Dermis blood vessel endothelial cell (primary cell): ENCODE results near the gene KRTAP6-2. TPM values are rescaled to one million over a fixed set of nuclear protein-coding genes. Genes with fewer than 3 reads are reported as not detected.

Experiments used
- DNase-seq: peaks from one replicate; pipeline ENCODE4 v3.0.0; 2010
- total RNA-seq: library from RNA; depleted of rRNA; stranded (reverse); fragments of >200 nt; gene quantifications from 2 replicates; pipeline ENCODE4 v1.2.3, GENCODE V29; 2014

KRTAP6-2 gene
- total RNA-seq, 1 donor from 2014 or later: not detected

DNA sequence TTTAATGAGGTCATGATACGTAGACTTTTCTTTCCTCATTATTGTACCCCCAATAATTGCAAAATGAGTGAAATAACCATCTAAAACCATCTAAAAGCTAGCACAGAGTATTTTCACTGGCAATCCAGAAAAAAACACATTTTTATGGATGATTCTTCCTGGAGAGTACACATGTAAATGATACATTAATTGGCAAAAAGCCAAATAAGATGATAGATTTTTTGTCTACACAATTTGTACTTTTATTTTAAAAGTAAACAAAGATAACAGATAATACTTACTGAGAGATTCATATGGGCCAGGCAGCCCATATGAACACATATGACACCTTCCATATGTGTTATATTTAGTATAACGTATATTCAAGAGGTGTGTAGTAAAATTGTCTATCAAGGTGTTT, 35.1 kb downstream of the KRTAP6-2 start:
- DNase-seq: no peak

DNA sequence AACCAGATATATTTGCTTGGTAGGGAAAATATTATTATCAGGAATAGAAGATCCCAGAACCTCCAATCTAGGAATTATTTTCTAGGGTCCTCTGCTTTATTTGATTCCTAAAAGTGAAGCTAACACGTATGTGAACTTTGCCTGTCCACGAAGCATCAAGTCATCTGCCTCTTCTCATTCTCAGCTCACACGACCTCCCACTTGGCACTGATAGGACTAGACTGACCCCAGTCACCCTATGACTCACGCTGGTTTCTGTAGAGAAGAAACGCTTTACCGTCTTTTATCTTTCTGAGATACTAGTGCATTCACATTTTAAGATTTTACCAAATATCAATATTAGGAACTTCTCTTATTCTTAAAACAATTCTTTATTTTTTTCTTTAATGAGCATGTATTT, 35.6 kb downstream of the KRTAP6-2 start:
- no peak for DNase-seq

DNA sequence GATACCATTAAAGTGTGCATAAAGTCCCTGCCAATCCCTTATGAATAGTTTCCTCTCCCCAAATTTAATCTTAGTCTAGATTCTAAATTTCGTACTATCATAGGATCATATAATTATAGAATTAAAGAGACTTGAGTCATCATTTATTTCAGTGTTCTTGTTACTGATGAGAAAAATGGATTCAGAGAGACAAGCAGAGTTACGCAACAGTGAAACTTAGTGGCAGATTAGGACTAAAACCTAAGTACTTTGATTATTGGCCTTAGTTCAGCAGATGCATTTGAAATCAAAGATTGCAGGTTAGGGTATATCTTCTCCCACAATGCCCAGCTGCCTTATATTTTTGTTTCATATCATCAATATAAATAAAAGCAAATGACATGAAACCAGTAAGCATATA, 36.7 kb downstream of the KRTAP6-2 start:
- no peak for DNase-seq

DNA sequence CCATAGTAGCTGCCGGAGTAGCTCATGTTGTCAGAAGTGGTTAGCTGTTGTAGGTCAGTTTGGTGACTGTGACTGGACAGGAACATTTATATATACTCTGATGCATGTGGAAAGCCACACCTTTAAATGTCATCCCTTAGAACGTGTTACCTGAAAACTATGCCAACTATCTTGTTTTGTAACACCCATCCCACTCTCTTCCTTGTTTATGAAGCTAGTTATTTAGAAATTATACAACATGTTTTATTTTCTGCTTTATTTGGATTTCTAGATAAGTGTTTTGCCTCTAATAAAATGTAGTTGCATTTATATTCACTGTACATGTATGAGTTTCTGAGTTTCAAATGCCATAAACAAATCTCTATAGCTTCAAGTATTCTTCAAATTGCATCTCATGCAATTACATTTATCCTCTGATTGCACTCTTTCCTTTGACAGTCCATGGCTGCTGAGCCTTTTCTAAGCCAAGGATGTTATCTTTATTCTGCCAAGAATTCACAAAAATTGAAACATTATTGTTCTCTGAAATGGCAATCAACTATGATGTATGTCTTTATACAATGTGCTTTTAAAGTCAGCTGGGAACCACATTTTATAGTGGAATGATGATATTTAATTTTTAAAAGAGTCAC, 37.3 kb downstream of the KRTAP6-2 start, which contains the start of gene KRTAP19-7:
KRTAP19-7 (minus strand) TSS at position 51 of the 632 bp plus-strand sequence; CDS start at position 26, 25 bp downstream.
- no peak for DNase-seq

DNA sequence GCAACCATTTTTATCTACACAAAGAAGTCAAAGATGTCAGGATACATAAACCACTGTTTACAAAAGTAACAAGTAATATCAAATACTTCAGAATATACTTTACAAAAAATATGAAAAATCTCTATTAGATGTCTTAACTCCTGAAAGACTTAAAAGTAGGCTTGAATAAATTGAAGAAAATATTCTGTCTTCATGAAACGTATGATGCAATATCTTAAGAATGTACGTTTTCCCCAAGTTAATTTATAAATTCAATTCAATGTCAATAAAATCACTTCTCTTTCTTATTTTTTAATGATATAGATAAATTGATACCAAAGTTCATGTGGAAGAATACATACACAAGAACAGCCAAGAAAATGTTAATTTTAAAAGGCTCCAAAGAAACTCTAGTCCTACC, 43.6 kb downstream of the KRTAP6-2 start:
- DNase-seq: no peak

DNA sequence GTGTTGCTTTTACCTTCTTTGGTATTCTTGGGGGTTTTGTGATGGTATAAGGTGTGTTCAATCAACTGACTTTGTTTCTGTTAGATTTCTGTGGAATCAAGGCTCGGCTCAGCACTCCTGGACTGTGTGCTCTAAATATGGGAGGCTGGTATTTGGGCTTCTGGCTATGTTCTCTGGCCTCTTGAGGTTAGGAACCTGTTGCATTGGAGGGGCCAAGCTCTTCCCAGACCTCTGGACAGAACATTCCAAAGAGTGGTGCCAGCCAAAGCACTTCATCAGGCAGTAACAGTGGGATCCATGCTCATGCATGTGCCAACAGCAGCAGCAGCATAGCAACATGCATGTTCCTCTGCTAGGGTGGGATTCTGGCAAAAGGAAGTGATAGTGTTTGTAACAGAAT, 45.9 kb downstream of the KRTAP6-2 start:
- DNase-seq: no peak

Other genes starting within 250 kb of the KRTAP6-2 start
- gene KRTAP13-2, start 226.6 kb downstream of the KRTAP6-2 start, total RNA-seq: not detected in 2 replicates
- gene KRTAP13-1, start 202.9 kb downstream of the KRTAP6-2 start, total RNA-seq: not detected in 2 replicates
- not detected in 2 replicates for gene KRTAP13-3, start 173.0 kb downstream of the KRTAP6-2 start, total RNA-seq
- gene KRTAP13-4, start 168.7 kb downstream of the KRTAP6-2 start, total RNA-seq: not detected in 2 replicates
- gene KRTAP15-1, start 158.6 kb downstream of the KRTAP6-2 start, total RNA-seq: not detected in 2 replicates
- not detected in 2 replicates for gene KRTAP19-1, start 118.5 kb downstream of the KRTAP6-2 start, total RNA-seq
- not detected in 2 replicates for gene KRTAP19-2, start 111.5 kb downstream of the KRTAP6-2 start, total RNA-seq
- gene KRTAP19-3, start 106.9 kb downstream of the KRTAP6-2 start, total RNA-seq: not detected in 2 replicates
- gene KRTAP19-4, start 101.7 kb downstream of the KRTAP6-2 start, total RNA-seq: not detected in 2 replicates
- gene KRTAP19-5, start 96.8 kb downstream of the KRTAP6-2 start, total RNA-seq: not detected in 2 replicates
- not detected in 2 replicates for gene KRTAP19-6, start 57.0 kb downstream of the KRTAP6-2 start, total RNA-seq
- not detected in 2 replicates for gene KRTAP19-7, start 37.6 kb downstream of the KRTAP6-2 start, total RNA-seq
- not detected in 2 replicates for gene KRTAP22-2, start 8.5 kb downstream of the KRTAP6-2 start, total RNA-seq
- not detected in 2 replicates for gene KRTAP6-3, start 6.5 kb downstream of the KRTAP6-2 start, total RNA-seq
- gene KRTAP22-1, start 2.2 kb upstream of the KRTAP6-2 start, total RNA-seq: not detected in 2 replicates
- gene KRTAP6-1, start 15.0 kb upstream of the KRTAP6-2 start, total RNA-seq: not detected in 2 replicates
- not detected in 2 replicates for gene KRTAP20-1, start 17.5 kb upstream of the KRTAP6-2 start, total RNA-seq
- not detected in 2 replicates for gene KRTAP20-4, start 21.7 kb upstream of the KRTAP6-2 start, total RNA-seq
- gene KRTAP20-2, start 36.3 kb upstream of the KRTAP6-2 start, total RNA-seq: not detected in 2 replicates
- gene KRTAP20-3, start 44.0 kb upstream of the KRTAP6-2 start, total RNA-seq: not detected in 2 replicates
- not detected in 2 replicates for gene KRTAP21-3, start 119.9 kb upstream of the KRTAP6-2 start, total RNA-seq
- 0.68 TPM in 1 of 2 replicates, not detected in the other for gene KRTAP21-2, start 148.4 kb upstream of the KRTAP6-2 start, total RNA-seq
- not detected in 2 replicates for gene KRTAP21-1, start 156.5 kb upstream of the KRTAP6-2 start, total RNA-seq
- not detected in 2 replicates for gene KRTAP8-1, start 214.4 kb upstream of the KRTAP6-2 start, total RNA-seq
- not detected in 2 replicates for gene KRTAP7-1, start 230.9 kb upstream of the KRTAP6-2 start, total RNA-seq